Measurements from ENCODE around the gene RIPOR2. TPM values are rescaled to one million over a fixed set of nuclear protein-coding genes. Genes with fewer than 3 reads are reported as not detected.

Gene RIPOR2
- total RNA-seq, 2 experiments from 2014 or later: 18.0 to 28.9 TPM

DNA sequence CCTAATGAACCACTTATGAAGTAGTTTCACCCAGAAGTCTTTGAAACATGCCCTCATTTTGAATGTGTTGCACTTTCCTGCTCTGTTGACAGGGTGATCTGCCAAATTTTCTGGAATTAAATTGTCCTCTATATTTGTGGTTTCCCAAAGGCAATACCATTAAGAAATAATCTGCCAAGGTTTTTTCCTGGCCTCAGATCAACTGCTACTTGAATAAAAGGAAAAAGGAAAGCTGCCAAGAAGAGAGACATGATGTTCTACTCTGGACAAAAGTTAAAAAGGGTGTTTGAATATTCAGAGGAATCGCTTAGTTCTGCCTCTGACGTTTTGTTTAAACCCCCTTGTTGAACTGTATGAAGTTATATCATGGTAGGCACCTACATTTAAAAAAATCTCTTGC, 99.7 kb downstream of the RIPOR2 start:
- POLR2A ChIA-PET: interaction anchor here (0.7 to 1.6 kb wide), 2 partner anchors 31 to 101 kb away, joined by 3 to 4 read pairs; no protein-coding TSS in a partner anchor
- DNase-seq (ENCODE audit: low spot score): no peak
- no TSS peak for BruUV-seq (replicated peaks)
- Histone ChIP-seq H3K4me1 (ENCODE audit: insufficient read depth, low read length, poor library complexity, severe bottlenecking) (no peaks in the 10 kb centered on the region), H3K4me2 (ENCODE audit: low read length) (no peak overlapping the region), H3K9me3 (ENCODE audit: low read length) (no peaks in the 10 kb centered on the region), H3K27ac (ENCODE audit: low read depth, low read length, poor library complexity, severe bottlenecking) (no peak overlapping the region), H3K79me2 (ENCODE audit: insufficient read depth, low read depth, low read length) (no peaks in the 10 kb centered on the region), H3K9me2 (ENCODE audit: insufficient read depth, low read length) (no peaks in the 10 kb centered on the region), H3K4me3 (ENCODE audit: low read depth, low read length, poor library complexity, severe bottlenecking) (no peak overlapping the region), H4K20me1 (ENCODE audit: insufficient read depth, low read length) (no peaks in the 10 kb centered on the region), H2AFZ (ENCODE audit: low read length) (no peak overlapping the region), H3K36me3 (ENCODE audit: insufficient read depth, low read length) (peaks cover 23% of the 10 kb centered on the region)
- intact Hi-C loops (cut with micrococcal nuclease; ENCODE audit: unreplicated experiment): no loop called here
- TF ChIP-seq, protein P1, sequence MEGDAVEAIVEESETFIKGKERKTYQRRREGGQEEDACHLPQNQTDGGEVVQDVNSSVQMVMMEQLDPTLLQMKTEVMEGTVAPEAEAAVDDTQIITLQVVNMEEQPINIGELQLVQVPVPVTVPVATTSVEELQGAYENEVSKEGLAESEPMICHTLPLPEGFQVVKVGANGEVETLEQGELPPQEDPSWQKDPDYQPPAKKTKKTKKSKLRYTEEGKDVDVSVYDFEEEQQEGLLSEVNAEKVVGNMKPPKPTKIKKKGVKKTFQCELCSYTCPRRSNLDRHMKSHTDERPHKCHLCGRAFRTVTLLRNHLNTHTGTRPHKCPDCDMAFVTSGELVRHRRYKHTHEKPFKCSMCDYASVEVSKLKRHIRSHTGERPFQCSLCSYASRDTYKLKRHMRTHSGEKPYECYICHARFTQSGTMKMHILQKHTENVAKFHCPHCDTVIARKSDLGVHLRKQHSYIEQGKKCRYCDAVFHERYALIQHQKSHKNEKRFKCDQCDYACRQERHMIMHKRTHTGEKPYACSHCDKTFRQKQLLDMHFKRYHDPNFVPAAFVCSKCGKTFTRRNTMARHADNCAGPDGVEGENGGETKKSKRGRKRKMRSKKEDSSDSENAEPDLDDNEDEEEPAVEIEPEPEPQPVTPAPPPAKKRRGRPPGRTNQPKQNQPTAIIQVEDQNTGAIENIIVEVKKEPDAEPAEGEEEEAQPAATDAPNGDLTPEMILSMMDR (conservative IDR thresholded peaks at IDR 0.05; ENCODE audit: low read length): no peak
- no peak for TF ChIP-seq EZH2phosphoT487 (IDR thresholded peaks at IDR 0.05; ENCODE audit: borderline replicate concordance, low read depth, low read length)
- CTCF ChIA-PET (ENCODE audit: unreplicated experiment): no interaction called here

DNA sequence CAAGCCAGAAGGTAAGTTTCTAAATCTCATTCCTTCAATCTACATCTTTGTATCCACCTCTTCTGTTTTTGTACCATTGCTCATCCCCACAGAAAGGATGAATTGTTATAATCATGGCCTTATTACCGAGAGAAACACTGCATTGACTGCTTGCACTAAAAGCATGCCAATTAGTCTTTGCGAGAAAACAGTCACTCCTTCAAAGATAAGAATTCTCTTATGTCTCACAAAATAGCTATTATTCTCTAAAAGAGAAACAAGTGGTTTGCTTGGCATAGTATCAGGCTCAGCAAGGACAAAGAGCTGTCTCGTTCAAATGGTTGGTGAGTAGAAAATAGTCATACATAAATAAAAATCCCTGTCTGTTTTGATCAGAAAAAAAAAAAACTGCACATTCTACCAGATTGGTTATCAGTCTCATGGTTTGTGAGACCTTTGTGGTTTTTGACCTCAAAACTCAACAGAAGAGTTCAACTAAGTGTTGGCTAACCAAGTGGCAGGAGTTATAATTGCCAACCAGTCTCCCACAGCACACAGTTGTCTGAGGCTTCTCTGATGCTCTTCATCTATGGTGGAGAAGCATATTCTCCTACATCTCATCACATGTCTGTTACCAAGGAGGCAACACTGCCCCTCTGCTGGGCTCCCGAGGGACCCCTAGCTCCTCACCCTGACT, 101.9 kb downstream of the RIPOR2 start:
- ChIA-PET CTCF (ENCODE audit: unreplicated experiment) (no interaction called here), POLR2A (interaction anchor here (0.5 kb wide), 1 partner anchor 179 kb away, joined by 3 read pairs; no protein-coding TSS in a partner anchor)
- H3K36me3 ChIP-seq (ENCODE audit: insufficient read depth, low read length): peaks cover 15% of the 10 kb centered on the region; the same call in 1 of the 2 replicates
- H3K9me2 ChIP-seq (ENCODE audit: insufficient read depth, low read length): no peaks in the 10 kb centered on the region
- no TSS peak for BruUV-seq (replicated peaks)
- TF ChIP-seq, protein P1 (conservative IDR thresholded peaks at IDR 0.05; ENCODE audit: low read length): no peak
- no peak for TF ChIP-seq EZH2phosphoT487 (IDR thresholded peaks at IDR 0.05; ENCODE audit: borderline replicate concordance, low read depth, low read length)
- no peak overlapping the region for H3K4me3 ChIP-seq (ENCODE audit: low read depth, low read length, poor library complexity, severe bottlenecking)
- H3K79me2 ChIP-seq (ENCODE audit: insufficient read depth, low read depth, low read length): no peaks in the 10 kb centered on the region
- no peak for DNase-seq (ENCODE audit: low spot score)
- no peak overlapping the region for H2AFZ ChIP-seq (ENCODE audit: low read length)
- H3K27ac ChIP-seq (ENCODE audit: low read depth, low read length, poor library complexity, severe bottlenecking): no peak overlapping the region
- H4K20me1 ChIP-seq (ENCODE audit: insufficient read depth, low read length): no peaks in the 10 kb centered on the region
- H3K4me1 ChIP-seq (ENCODE audit: insufficient read depth, low read length, poor library complexity, severe bottlenecking): no peaks in the 10 kb centered on the region
- H3K4me2 ChIP-seq (ENCODE audit: low read length): no peak overlapping the region
- no peaks in the 10 kb centered on the region for H3K9me3 ChIP-seq (ENCODE audit: low read length)
- intact Hi-C loops (cut with micrococcal nuclease; ENCODE audit: unreplicated experiment): no loop called here

DNA sequence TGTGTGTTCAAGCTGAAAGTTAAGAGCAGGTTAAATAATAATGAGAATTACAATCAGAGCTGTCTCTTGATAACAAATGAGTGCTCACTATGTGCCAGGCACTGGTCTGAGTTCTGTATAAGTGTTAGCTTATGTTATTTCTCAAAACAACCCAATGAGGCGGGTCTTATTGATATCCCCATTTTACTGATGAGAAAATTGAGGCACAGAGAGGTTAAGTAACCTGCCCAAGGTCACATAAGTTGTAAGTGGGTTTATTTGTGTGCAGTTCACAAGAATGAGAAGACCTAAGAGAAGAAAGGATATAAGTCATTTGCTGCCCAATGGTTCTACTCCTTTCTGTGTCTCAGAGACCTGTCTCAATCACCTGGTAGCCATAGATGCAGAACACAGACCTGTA, 103.0 kb downstream of the RIPOR2 start:
- no peak for DNase-seq (ENCODE audit: low spot score)
- Histone ChIP-seq H3K9me2 (ENCODE audit: insufficient read depth, low read length) (no peaks in the 10 kb centered on the region), H3K4me2 (ENCODE audit: low read length) (no peak overlapping the region), H3K36me3 (ENCODE audit: insufficient read depth, low read length) (0 out of 2 replicates have a peak, but pooled peaks cover 13% of the 10 kb centered on the region), H3K27ac (ENCODE audit: low read depth, low read length, poor library complexity, severe bottlenecking) (no peak overlapping the region), H4K20me1 (ENCODE audit: insufficient read depth, low read length) (no peaks in the 10 kb centered on the region), H3K4me1 (ENCODE audit: insufficient read depth, low read length, poor library complexity, severe bottlenecking) (no peaks in the 10 kb centered on the region), H2AFZ (ENCODE audit: low read length) (no peak overlapping the region), H3K4me3 (ENCODE audit: low read depth, low read length, poor library complexity, severe bottlenecking) (no peak overlapping the region), H3K9me3 (ENCODE audit: low read length) (no peaks in the 10 kb centered on the region), H3K79me2 (ENCODE audit: insufficient read depth, low read depth, low read length) (no peaks in the 10 kb centered on the region)
- intact Hi-C loops (cut with micrococcal nuclease; ENCODE audit: unreplicated experiment): no loop called here
- no TSS peak for BruUV-seq (replicated peaks)
- TF ChIP-seq, protein P1 (conservative IDR thresholded peaks at IDR 0.05; ENCODE audit: low read length): no peak
- TF ChIP-seq EZH2phosphoT487 (IDR thresholded peaks at IDR 0.05; ENCODE audit: borderline replicate concordance, low read depth, low read length): no peak
- ChIA-PET CTCF (ENCODE audit: unreplicated experiment) (no interaction called here), POLR2A (interaction anchor here (0.5 to 0.7 kb wide), 3 partner anchors 14 to 180 kb away, joined by 3 read pairs; no protein-coding TSS in a partner anchor)

Data from OCI-LY7 (cell line).